Measurements from ENCODE around the gene PLEKHG5.
"Not testable (repeated sequence)": the region's sequence is repeated elsewhere in the genome, so short reads cannot be mapped to it uniquely, and the experiment has no call there.

The PLEKHG5 gene

GRCh38 chr1:6463120-6463412 is 28.4 kb downstream of the PLEKHG5 start:
- DNase-seq (ENCODE audit: low read depth in 2 of 2): no peak

- DNase-seq (ENCODE audit: low read depth in 2 of 2): no peak
Measured at GRCh38 chr1:6462412-6463119, 28.9 kb downstream of the PLEKHG5 start.

DNA sequence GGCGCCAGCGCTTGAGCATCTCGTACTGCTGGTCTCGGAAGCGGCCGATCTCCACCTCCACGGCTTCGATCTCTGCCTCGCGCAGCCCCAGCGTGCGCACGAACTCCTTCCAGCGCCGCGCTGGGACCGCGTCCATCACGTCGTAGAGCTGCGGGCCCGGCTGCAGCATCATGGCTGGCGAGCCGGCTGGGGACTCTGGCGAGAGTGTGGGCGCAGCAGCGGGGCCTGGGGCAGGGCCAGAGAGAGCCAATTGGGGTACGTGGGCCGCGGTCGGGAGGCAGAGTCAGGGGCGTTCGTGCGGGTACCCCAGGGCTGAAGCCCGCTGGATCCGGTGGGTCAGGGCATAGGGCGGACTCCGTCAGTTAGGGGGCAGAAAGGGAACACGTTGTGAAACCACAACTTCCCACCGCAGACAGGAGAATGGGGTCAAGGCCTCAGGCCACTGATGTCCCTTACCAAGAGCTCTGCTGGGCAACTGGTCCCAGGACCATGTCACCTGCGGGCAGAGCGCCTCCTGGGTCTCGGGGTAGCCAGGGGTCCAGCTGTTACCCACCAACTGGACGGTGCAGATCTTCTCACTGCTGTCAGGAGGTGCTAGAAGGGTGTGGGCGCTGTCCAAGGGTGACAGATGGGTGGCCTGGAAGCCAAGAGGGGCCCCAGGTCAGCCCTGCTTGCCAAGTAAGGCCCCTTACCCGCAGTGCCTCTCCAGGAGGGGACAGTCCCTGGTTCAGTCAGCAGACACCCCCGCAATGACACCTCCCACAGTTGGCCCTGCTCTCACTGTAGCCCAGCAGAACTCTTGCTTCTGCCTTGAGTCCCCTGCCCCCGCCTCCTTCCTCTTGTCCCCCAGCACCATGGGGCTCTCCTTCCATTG is 29.7 kb downstream of the PLEKHG5 start:
- DNase-seq (ENCODE audit: low read depth in 2 of 2): no peak

DNA sequence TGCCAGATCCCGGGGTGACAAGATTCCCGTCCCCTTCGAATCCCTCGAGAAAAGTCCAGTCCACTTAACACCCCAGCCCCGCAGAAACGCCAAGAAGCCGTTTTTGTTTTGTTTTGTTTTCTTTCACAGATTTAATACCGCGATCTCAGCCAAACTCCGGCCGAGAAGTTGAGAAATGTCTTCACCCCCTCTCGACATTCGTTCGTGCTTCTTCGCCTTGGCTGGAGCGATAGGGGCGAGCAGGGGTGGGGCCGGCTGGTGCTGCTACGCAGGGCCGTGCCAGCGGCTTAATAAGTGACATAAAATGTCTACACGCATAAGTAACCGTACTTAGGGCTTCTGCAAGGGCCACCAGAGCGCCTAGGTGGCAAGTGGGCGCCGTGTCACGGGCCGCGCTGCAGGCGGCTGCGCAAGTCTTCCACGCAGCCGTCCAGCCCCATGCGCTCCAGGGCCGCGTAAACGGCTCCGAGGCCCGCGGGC is 30.4 kb downstream of the PLEKHG5 start:
- no peak for DNase-seq (ENCODE audit: low read depth in 2 of 2)

- DNase-seq (ENCODE audit: low read depth in 2 of 2): peak; percentile 80 to 96
Measured at GRCh38 chr1:6460301-6461050, 31.0 kb downstream of the PLEKHG5 start.

DNA sequence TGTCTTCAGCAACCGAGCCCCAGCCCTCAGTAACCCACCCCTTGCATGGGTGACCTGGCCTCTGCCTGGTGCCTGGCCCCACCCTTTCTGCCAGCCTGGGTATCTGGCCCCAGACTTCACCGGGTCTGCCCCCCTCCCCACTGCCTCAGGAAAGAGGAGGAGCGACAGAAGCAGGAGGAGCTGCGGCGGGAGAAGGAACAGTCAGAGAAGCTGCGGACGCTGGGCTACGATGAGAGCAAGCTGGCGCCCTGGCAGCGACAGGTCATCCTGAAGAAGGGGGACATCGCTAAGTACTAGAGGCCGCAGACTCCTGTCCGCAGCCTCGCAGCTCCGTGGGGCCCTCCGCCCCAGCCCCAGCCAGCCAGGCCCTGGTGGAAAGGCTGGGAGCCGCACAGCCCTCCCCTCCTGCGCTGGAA is 31.6 kb downstream of the PLEKHG5 start:
- peak in 1 of 2 donors; percentile 23 for DNase-seq (ENCODE audit: low read depth in 2 of 2)

DNA sequence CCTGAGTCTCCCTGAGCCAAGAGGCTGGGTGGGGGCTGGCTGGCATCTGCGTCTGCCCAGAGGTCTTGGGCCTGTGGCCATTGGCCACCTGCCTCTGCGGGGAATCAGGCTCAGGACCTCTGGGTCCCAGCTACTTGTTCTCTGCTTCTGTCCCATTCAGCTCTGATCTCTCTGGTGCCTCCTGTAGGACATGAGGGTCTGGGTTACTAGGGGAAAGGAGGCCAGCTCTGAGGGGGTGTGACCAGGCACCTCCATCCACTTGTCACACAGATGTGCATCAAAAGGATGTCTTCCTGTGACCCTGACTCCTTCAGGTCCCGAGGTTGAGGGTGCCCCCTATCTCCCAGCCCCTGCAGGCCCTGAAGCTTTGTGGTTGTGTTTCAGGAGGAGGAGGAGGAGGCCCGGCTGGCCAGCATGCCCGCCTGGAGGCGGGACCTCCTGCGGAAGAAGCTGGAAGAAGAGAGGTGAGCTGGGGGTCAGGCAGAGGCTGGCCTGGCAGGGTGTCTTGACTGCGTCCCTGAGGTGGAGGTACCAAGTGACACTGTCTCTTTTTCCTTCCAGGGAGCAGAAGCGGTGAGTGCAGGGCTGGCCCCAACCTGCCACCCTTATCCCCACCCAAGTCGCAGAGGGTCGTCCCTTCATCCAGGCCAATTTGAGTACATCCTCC is 34.5 kb downstream of the PLEKHG5 start:
- no peak for DNase-seq (ENCODE audit: low read depth in 2 of 2)

DNA sequence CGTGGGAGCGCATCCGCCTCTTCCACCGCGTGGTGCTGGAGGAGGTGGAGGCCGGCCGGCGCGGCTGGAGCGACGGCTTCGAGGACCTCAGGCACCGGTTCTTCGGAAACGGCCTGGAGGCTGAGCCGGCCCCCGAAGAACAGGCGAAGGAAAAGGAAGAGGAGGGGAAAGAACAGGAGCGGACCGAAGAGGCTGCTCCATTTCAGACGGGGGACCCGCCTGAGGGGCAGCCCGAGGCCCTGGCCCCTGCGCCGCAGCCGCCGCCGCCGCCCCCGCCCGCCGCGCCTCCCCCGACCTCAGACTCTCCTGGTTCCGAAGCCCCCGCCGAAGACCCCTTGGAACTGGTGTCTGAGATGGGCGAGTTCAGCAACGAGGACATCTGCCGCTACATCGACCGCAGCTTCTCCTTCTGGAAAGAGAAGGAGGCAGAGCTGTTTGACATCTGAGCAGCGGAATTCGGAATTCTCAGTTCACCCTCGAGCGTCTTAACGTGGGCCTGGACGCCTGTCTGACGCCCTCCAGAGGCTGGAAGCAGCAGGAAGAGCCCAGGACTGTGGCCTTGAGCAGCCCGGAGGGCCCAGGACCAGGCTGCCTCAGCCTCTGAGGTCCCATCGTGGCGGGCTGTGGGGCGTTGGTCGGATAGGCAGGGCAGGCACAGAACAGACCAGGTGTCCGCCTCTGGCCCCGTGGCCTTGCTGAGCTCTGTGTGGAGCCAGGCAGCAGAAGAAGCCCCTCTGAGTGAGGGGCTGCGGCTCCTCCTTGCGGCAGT is 35.5 kb downstream of the PLEKHG5 start:
- not testable (repeated sequence) for DNase-seq (ENCODE audit: low read depth in 2 of 2)

GRCh38 chr1:6454856-6455751 is 36.4 kb downstream of the PLEKHG5 start:
- peak in 1 of 2 donors; percentile 27 for DNase-seq (ENCODE audit: low read depth in 2 of 2)

- DNase-seq (ENCODE audit: low read depth in 2 of 2): not testable (repeated sequence)
Measured at GRCh38 chr1:6453895-6454855, 37.3 kb downstream of the PLEKHG5 start.

DNA sequence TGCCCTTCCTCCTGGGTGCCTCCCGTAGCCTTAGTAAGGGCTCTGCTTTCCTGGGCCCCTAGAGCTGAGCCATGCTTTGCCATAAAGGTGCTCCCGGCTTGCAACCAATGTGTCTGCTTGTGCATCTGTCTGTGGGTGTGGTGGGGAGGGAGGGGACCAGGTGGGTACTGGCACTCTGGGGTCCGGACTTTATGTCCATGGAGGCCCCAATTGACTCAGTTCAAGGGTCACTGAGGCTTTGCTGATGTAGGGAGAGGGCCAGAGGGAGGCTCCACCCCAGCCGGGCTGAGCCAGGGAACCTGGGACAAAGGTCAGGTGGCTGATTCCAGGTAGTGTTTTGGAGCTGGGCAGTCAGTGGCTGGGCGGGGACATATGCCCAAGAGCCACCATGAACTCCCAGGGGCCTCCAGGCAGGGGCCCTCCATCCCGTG is 40.5 kb downstream of the PLEKHG5 start:
- no peak for DNase-seq (ENCODE audit: low read depth in 2 of 2)

- DNase-seq (ENCODE audit: low read depth in 2 of 2): not testable (repeated sequence)
Measured at GRCh38 chr1:6450486-6450885, 41.0 kb downstream of the PLEKHG5 start.

DNA sequence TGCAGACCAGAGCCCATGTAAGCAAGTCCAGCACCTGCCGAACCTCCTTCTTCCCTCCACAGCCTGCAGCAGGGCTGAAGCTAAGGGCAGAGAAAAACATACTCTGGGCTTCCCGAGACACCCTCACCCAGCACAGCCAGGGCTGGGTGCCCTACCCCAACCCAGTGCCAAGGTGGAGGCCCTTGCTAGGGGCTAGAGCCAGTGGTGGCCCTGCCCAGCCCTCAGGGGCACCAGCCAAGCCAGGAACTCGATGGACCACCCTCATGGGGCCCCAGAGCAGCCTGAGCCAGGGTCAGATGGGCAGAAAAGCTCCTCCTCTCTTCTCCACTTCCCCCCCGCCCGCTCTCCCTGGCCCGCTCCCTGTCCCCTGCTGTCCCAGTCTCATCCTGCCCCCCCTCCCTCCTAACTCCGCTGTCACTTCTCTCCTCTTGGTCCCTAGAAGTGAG is 41.4 kb downstream of the PLEKHG5 start:
- DNase-seq (ENCODE audit: low read depth in 2 of 2): no peak

- DNase-seq (ENCODE audit: low read depth in 2 of 2): peak in 1 of 2 donors; percentile 21
Measured at GRCh38 chr1:6448749-6449631, 42.5 kb downstream of the PLEKHG5 start.

GRCh38 chr1:6447818-6448748 is 43.4 kb downstream of the PLEKHG5 start:
- DNase-seq (ENCODE audit: low read depth in 2 of 2): no peak

DNA sequence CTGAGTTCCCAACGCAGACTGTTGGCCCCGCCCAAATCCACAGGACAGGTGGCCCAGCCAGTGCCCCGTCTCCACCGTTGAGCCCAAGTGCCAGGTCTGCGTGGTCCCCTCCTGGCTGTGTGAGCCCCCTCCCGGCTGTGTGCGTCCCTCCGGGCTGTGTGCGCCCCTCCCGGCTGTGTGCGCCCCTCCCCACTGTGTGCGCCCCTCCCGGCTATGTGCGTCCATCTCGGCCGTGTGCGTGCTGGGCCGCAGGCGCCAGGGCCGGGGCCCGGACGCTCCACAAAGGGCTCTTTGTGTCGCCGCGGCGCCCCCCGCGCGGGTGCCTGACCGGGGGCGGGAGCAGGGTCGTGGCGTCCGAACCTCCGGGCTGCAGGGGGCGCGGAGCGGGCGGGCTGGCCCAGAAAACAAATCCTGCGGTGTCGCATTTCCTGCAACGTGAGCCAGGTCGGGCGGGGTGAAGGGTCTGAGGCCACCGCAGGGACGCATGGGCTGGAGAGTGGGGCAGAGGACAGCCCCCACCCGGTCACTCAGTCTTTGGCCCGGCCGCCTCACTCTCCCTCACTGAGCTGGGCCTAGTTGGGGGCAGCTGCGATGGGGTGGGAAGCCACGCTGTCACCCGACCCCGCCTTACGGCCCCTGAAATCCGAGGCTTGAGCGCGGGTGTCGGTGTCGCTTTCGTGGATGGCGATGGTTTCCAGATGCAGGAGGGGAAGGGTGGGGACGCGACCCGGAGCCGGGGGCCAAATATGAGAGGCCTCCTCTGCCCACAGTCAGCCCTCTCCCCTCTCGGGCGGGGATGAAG is 44.2 kb downstream of the PLEKHG5 start:
- no peak for DNase-seq (ENCODE audit: low read depth in 2 of 2)

All from stimulated activated CD4-positive, alpha-beta T cell treated with anti-CD3 and anti-CD28 coated beads, Interleukin-1b, Interleukin-23, amount 100 ng/mL, for 4 hours (primary cell).